Liver (tissue), 3 donors: Measurements from ENCODE around the gene GRIA3.

Source experiments
- RAD21 ChIP-seq, 2 donors: IDR thresholded peaks; 2 replicates each; pipeline ENCODE4 v1.6.1; 2016; ENCODE audit warnings: antibody characterized with exemption in 2 of 2, mild to moderate bottlenecking in 2 of 2
- SP1 ChIP-seq: IDR thresholded peaks from 2 replicates; pipeline ENCODE4 v1.6.1; 2018; ENCODE audit warnings: antibody characterized with exemption, mild to moderate bottlenecking
- TAF1 ChIP-seq: conservative IDR thresholded peaks from 2 replicates; pipeline ENCODE4 v1.6.1; 2016; ENCODE audit warnings: antibody characterized with exemption, mild to moderate bottlenecking
- TF ChIP-seq, protein P1 (sequence below): fragments of 150-350 bp; IDR thresholded peaks from 2 replicates; pipeline ENCODE4 v1.5.1; 2017; ENCODE audit warnings: improper control_type of control experiment, low read depth, low read length; ENCODE audit not compliant: missing input control
- TF ChIP-seq, protein P2 (sequence below): IDR thresholded peaks from 2 replicates; pipeline ENCODE4 v1.6.1; 2016; ENCODE audit warnings: antibody characterized with exemption
- donor health status: healthy.
- donor health status: healthy.

DNA sequence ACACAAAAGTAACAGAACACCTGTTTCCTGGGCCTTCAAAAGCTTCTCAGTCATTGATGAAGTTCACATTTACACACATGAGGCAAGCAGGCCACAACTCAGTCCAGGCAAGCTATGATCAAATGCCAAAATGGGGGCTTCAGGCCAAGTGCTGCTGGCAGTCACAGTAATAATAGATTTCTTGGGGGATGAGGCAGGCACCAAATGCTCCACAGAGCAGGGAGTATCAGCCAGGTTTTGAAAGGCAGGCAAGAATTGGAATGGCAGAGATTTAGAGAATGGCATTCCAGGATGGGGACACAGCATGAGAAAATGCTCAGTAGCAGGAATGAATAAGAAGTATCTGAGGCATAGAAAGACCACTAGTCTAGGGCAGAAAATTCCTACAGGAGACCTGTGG lies 52.8 kb downstream of the GRIA3 start:
- TF ChIP-seq, protein P1, sequence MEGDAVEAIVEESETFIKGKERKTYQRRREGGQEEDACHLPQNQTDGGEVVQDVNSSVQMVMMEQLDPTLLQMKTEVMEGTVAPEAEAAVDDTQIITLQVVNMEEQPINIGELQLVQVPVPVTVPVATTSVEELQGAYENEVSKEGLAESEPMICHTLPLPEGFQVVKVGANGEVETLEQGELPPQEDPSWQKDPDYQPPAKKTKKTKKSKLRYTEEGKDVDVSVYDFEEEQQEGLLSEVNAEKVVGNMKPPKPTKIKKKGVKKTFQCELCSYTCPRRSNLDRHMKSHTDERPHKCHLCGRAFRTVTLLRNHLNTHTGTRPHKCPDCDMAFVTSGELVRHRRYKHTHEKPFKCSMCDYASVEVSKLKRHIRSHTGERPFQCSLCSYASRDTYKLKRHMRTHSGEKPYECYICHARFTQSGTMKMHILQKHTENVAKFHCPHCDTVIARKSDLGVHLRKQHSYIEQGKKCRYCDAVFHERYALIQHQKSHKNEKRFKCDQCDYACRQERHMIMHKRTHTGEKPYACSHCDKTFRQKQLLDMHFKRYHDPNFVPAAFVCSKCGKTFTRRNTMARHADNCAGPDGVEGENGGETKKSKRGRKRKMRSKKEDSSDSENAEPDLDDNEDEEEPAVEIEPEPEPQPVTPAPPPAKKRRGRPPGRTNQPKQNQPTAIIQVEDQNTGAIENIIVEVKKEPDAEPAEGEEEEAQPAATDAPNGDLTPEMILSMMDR = no peak
- no peak for TF ChIP-seq RAD21 (IDR thresholded peaks at IDR 0.05)
- TF ChIP-seq, protein P2, sequence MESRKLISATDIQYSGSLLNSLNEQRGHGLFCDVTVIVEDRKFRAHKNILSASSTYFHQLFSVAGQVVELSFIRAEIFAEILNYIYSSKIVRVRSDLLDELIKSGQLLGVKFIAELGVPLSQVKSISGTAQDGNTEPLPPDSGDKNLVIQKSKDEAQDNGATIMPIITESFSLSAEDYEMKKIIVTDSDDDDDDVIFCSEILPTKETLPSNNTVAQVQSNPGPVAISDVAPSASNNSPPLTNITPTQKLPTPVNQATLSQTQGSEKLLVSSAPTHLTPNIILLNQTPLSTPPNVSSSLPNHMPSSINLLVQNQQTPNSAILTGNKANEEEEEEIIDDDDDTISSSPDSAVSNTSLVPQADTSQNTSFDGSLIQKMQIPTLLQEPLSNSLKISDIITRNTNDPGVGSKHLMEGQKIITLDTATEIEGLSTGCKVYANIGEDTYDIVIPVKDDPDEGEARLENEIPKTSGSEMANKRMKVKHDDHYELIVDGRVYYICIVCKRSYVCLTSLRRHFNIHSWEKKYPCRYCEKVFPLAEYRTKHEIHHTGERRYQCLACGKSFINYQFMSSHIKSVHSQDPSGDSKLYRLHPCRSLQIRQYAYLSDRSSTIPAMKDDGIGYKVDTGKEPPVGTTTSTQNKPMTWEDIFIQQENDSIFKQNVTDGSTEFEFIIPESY = no peak
- no peak for TF ChIP-seq SP1
- no peak for TF ChIP-seq TAF1
